Measurements from ENCODE around the gene CPT1B. TPM values are rescaled to one million over a fixed set of nuclear protein-coding genes. Genes with fewer than 3 reads are reported as not detected.
A peak's percentile ranks its signal among the peaks of the same experiment; 100 is the strongest.

The CPT1B gene
- total and polyA plus RNA-seq, 4 experiments from 2014 or later = 2.3 to 70.0 (median 68.0) TPM; not detected in 1

- Mint-ChIP-seq H3K27me3 (peaks cover 29 to 39% of the 10 kb centered on the region in 2 donors), H3K27ac (no peak overlapping the region), H3K4me3 (no peak overlapping the region), H3K36me3 (peaks cover 0 to 1% of the 10 kb centered on the region in 2 donors), H3K9me3 (peaks cover 0 to 2% (median 0%) of the 10 kb centered on the region in 8 donors), H3K4me1 (peaks cover 5 to 10% (median 7%) of the 10 kb centered on the region in 4 donors)
- Histone ChIP-seq H3K36me3 (ENCODE audit: insufficient read depth, low read length) (no peaks in the 10 kb centered on the region), H3K27me3 (ENCODE audit: insufficient read depth, low read length) (peaks cover 7% of the 10 kb centered on the region), H3K9me3 (ENCODE audit: control insufficient read depth in 1 of 2, low read length in 2 of 2) (no peaks in the 10 kb centered on the region), H3K4me1 (ENCODE audit: insufficient read depth, low read length) (no peaks in the 10 kb centered on the region), H3K27ac (ENCODE audit: low read depth, low read length) (no peak overlapping the region), H3K4me3 (ENCODE audit: low read length in 2 of 2) (no peak overlapping the region)
- CTCF ChIA-PET (ENCODE audit: partially characterized antibody) = no interaction called here
- POLR2A ChIA-PET (ENCODE audit: partially characterized antibody) = no interaction called here
- intact Hi-C loops (cut with micrococcal nuclease) = no loop called here
- no peak for DNase-seq
Measured at GRCh38 chr22:50605002-50605612, 26.9 kb upstream of the CPT1B start.

DNA sequence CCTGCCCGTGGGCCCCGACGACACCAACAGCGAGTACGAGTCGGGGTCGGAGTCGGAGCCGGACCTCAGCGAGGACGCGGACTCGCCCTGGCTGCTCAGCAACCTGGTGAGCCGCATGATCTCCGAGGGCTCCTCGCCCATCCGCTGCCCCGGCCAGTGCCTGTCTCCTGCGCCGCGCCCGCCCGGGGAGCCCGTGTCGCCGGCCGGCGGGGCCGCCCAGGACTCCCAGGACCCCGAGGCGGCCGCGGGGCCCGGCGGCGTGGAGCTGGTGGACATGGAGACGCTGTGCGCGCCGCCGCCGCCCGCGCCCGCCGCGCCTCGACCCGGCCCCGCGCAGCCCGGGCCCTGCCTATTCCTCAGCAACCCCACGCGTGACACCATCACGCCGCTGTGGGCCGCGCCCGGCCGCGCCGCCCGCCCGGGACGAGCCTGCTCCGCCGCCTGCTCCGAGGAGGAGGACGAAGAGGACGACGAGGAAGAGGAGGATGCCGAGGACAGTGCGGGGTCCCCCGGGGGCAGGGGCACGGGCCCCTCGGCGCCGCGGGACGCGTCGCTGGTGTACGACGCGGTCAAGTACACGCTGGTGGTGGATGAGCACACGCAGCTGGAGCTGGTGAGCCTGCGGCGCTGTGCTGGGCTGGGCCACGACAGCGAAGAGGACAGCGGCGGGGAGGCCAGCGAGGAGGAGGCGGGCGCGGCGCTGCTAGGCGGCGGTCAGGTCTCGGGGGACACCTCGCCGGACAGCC, 26.2 kb upstream of the CPT1B start:
- ChIA-PET POLR2A (ENCODE audit: partially characterized antibody) (no interaction called here), CTCF (ENCODE audit: partially characterized antibody) (no interaction called here)
- intact Hi-C loops (cut with micrococcal nuclease) = no loop called here
- Mint-ChIP-seq H3K4me1 (peaks cover 8 to 14% (median 11%) of the 10 kb centered on the region in 4 donors), H3K9me3 (peaks cover 0 to 7% (median 0%) of the 10 kb centered on the region in 8 donors), H3K27me3 (peaks cover 33 to 42% of the 10 kb centered on the region in 2 donors), H3K4me3 (no peak overlapping the region), H3K27ac (no peak overlapping the region), H3K36me3 (peaks cover 0 to 1% of the 10 kb centered on the region in 2 donors)
- no peak for DNase-seq
- no peaks in the 10 kb centered on the region for H3K36me3 ChIP-seq (ENCODE audit: insufficient read depth, low read length)
- H3K9me3 ChIP-seq (ENCODE audit: control insufficient read depth in 1 of 2, low read length in 2 of 2) = no peaks in the 10 kb centered on the region
- H3K27me3 ChIP-seq (ENCODE audit: insufficient read depth, low read length) = peaks cover 7% of the 10 kb centered on the region
- no peak overlapping the region for H3K4me3 ChIP-seq (ENCODE audit: low read length in 2 of 2)
- H3K4me1 ChIP-seq (ENCODE audit: insufficient read depth, low read length) = no peaks in the 10 kb centered on the region
- no peak overlapping the region for H3K27ac ChIP-seq (ENCODE audit: low read depth, low read length)

- POLR2A ChIA-PET (ENCODE audit: partially characterized antibody) = no interaction called here
- Histone ChIP-seq H3K27ac (ENCODE audit: low read depth, low read length) (no peak overlapping the region), H3K9me3 (ENCODE audit: control insufficient read depth in 1 of 2, low read length in 2 of 2) (no peaks in the 10 kb centered on the region), H3K4me1 (ENCODE audit: insufficient read depth, low read length) (no peaks in the 10 kb centered on the region), H3K27me3 (ENCODE audit: insufficient read depth, low read length) (peaks cover 7% of the 10 kb centered on the region), H3K4me3 (ENCODE audit: low read length in 2 of 2) (no peak overlapping the region), H3K36me3 (ENCODE audit: insufficient read depth, low read length) (no peaks in the 10 kb centered on the region)
- H3K27me3 Mint-ChIP-seq = peaks cover 35 to 37% of the 10 kb centered on the region in 2 donors
- no peak overlapping the region for H3K27ac Mint-ChIP-seq
- CTCF ChIA-PET (ENCODE audit: partially characterized antibody) = no interaction called here
- peaks cover 8 to 14% (median 11%) of the 10 kb centered on the region in 4 donors for H3K4me1 Mint-ChIP-seq
- no peak for DNase-seq
- peak overlapping the region in 1 of 8 donors; percentile 9 for H3K4me3 Mint-ChIP-seq
- H3K36me3 Mint-ChIP-seq = peaks cover 0 to 1% of the 10 kb centered on the region in 2 donors
- H3K9me3 Mint-ChIP-seq = peaks cover 0 to 7% (median 0%) of the 10 kb centered on the region in 8 donors
- intact Hi-C loops (cut with micrococcal nuclease) = no loop called here
Measured at GRCh38 chr22:50603511-50604255, 25.5 kb upstream of the CPT1B start.

- Mint-ChIP-seq H3K4me3 (peak overlapping the region; percentile 40 to 88 (median 79)), H3K36me3 (peaks cover 1 to 3% of the 10 kb centered on the region in 2 donors), H3K4me1 (peaks cover 8 to 14% (median 11%) of the 10 kb centered on the region in 4 donors), H3K27ac (peak overlapping the region in 2 of 7 donors; percentile 17 to 44), H3K9me3 (peaks cover 0 to 7% (median 0%) of the 10 kb centered on the region in 8 donors), H3K27me3 (peaks cover 30 to 34% of the 10 kb centered on the region in 2 donors)
- H3K4me3 ChIP-seq (ENCODE audit: low read length in 2 of 2) = no peak overlapping the region
- ChIA-PET CTCF (ENCODE audit: partially characterized antibody) (no interaction called here), POLR2A (ENCODE audit: partially characterized antibody) (interaction anchor here (1.3 kb wide), 1 partner anchor 19 kb away, joined by 3 read pairs; no protein-coding TSS in a partner anchor)
- intact Hi-C loops (cut with micrococcal nuclease) = no loop called here
- DNase-seq = no peak
- no peak overlapping the region for H3K27ac ChIP-seq (ENCODE audit: low read depth, low read length)
- H3K4me1 ChIP-seq (ENCODE audit: insufficient read depth, low read length) = no peaks in the 10 kb centered on the region
- H3K27me3 ChIP-seq (ENCODE audit: insufficient read depth, low read length) = peaks cover 7% of the 10 kb centered on the region
- H3K36me3 ChIP-seq (ENCODE audit: insufficient read depth, low read length) = no peaks in the 10 kb centered on the region
- no peaks in the 10 kb centered on the region for H3K9me3 ChIP-seq (ENCODE audit: control insufficient read depth in 1 of 2, low read length in 2 of 2)
Measured at GRCh38 chr22:50602338-50602700, 24.1 kb upstream of the CPT1B start.

DNA sequence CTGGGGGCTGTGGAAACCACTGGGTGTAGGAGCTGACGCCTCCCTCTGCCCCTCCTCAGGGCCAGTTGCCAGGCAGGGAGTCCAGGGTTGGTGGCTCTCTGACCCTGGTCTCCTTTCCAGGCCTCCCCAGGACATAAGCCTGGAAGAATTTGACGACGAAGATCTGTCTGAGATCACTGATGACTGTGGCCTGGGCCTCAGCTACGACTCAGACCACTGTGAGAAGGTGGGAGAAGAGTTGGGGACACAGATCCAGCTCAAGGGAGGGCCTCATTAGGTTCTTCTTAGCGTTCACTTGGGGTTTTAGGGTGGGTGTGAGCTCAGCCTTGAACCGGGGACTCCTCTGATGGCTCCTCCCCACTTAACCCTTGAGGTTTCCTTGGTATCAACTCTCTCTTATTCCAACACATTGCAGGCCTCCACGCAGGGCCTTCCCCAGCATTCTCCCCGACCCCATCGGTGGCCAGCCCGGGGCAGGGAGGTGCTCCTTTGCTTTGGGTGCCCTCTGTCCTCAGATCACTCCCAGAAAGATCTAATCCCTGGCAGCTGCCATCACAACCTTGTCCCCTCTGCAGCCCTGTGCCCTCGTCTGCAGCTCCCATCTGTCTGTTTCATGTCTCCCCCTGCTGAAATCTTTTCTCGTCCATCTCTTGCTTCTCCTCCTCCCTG, 23.6 kb upstream of the CPT1B start:
- intact Hi-C loops (cut with micrococcal nuclease) = no loop called here
- POLR2A ChIA-PET (ENCODE audit: partially characterized antibody) = interaction anchor here (1.3 kb wide), 1 partner anchor 20 kb away, joined by 3 read pairs; no protein-coding TSS in a partner anchor
- no peak for DNase-seq
- peaks cover 1 to 8% of the 10 kb centered on the region in 2 donors for H3K36me3 Mint-ChIP-seq
- no peak overlapping the region for H3K4me3 ChIP-seq (ENCODE audit: low read length in 2 of 2)
- H3K9me3 ChIP-seq (ENCODE audit: control insufficient read depth in 1 of 2, low read length in 2 of 2) = no peaks in the 10 kb centered on the region
- peak overlapping the region; percentile 71 to 88 (median 79) for H3K4me3 Mint-ChIP-seq
- H3K36me3 ChIP-seq (ENCODE audit: insufficient read depth, low read length) = no peaks in the 10 kb centered on the region
- CTCF ChIA-PET (ENCODE audit: partially characterized antibody) = no interaction called here
- H3K27me3 ChIP-seq (ENCODE audit: insufficient read depth, low read length) = peaks cover 7% of the 10 kb centered on the region
- no peaks in the 10 kb centered on the region for H3K4me1 ChIP-seq (ENCODE audit: insufficient read depth, low read length)
- no peak overlapping the region for H3K27ac ChIP-seq (ENCODE audit: low read depth, low read length)
- H3K9me3 Mint-ChIP-seq = peaks cover 0 to 7% (median 0%) of the 10 kb centered on the region in 8 donors
- H3K4me1 Mint-ChIP-seq = peaks cover 8 to 14% (median 11%) of the 10 kb centered on the region in 4 donors
- H3K27me3 Mint-ChIP-seq = peaks cover 26 to 29% of the 10 kb centered on the region in 2 donors
- peak overlapping the region in 3 of 7 donors; percentile 17 to 43 (median 22) for H3K27ac Mint-ChIP-seq

- Histone ChIP-seq H3K27me3 (ENCODE audit: insufficient read depth, low read length) (peaks cover 7% of the 10 kb centered on the region), H3K4me1 (ENCODE audit: insufficient read depth, low read length) (no peaks in the 10 kb centered on the region), H3K36me3 (ENCODE audit: insufficient read depth, low read length) (no peaks in the 10 kb centered on the region), H3K27ac (ENCODE audit: low read depth, low read length) (no peak overlapping the region), H3K9me3 (ENCODE audit: control insufficient read depth in 1 of 2, low read length in 2 of 2) (no peaks in the 10 kb centered on the region), H3K4me3 (ENCODE audit: low read length in 2 of 2) (no peak overlapping the region)
- POLR2A ChIA-PET (ENCODE audit: partially characterized antibody) = interaction anchor here (1.3 kb wide), 1 partner anchor 20 kb away, joined by 3 read pairs; no protein-coding TSS in a partner anchor
- peaks cover 0 to 7% (median 0%) of the 10 kb centered on the region in 8 donors for H3K9me3 Mint-ChIP-seq
- H3K27ac Mint-ChIP-seq = peak overlapping the region in 1 of 7 donors; percentile 17
- peaks cover 22 to 27% of the 10 kb centered on the region in 2 donors for H3K27me3 Mint-ChIP-seq
- CTCF ChIA-PET (ENCODE audit: partially characterized antibody) = no interaction called here
- H3K4me1 Mint-ChIP-seq = peaks cover 8 to 14% (median 11%) of the 10 kb centered on the region in 4 donors
- peaks cover 1 to 14% of the 10 kb centered on the region in 2 donors for H3K36me3 Mint-ChIP-seq
- H3K4me3 Mint-ChIP-seq = peak overlapping the region in 6 of 8 donors; percentile 71 to 88 (median 80)
- no peak for DNase-seq
- intact Hi-C loops (cut with micrococcal nuclease) = no loop called here
Measured at GRCh38 chr22:50600967-50601668, 22.9 kb upstream of the CPT1B start.

Data from CD4-positive, alpha-beta memory T cell (primary cell).